ENCODE data around the gene PDS5B. TPM values are rescaled to one million over a fixed set of nuclear protein-coding genes. Genes with fewer than 3 reads are reported as not detected.

Gene PDS5B
- total and polyA plus RNA-seq, 8 donors, result 32.5 to 75.8 (median 69.5) TPM

- peaks cover 0 to 40% of the 10 kb centered on the region in 2 donors for H3K4me1 ChIP-seq
- DNase-seq, result no peak
- H3K36me3 ChIP-seq, result no peaks in the 10 kb centered on the region
- ATAC-seq, result peak; percentile 44
- no peak overlapping the region for H3K4me3 ChIP-seq
- no peak for TF ChIP-seq CTCF (IDR thresholded peaks at IDR 0.05)
- no peaks in the 10 kb centered on the region for H3K27me3 ChIP-seq
- no peak overlapping the region for H3K27ac ChIP-seq
- intact Hi-C loops (cut with DNase I), result no loop called here
- H3K9me3 ChIP-seq, result no peaks in the 10 kb centered on the region
These were observed 56.1 kb downstream of the PDS5B start for GRCh38 chr13:32642316-32642715.

- no peak overlapping the region for H3K27ac ChIP-seq
- no peak for TF ChIP-seq CTCF (IDR thresholded peaks at IDR 0.05)
- intact Hi-C loops (cut with DNase I), result no loop called here
These were observed 56.6 kb downstream of the PDS5B start for GRCh38 chr13:32642858-32643257.

GRCh38 chr13:32645854-32646253 lies 59.6 kb downstream of the PDS5B start:
- no peaks in the 10 kb centered on the region for H3K9me3 ChIP-seq
- intact Hi-C loops (cut with DNase I), result no loop called here
- H3K4me3 ChIP-seq, result no peak overlapping the region
- H3K27ac ChIP-seq, result no peak overlapping the region
- H3K27me3 ChIP-seq, result no peaks in the 10 kb centered on the region
- ATAC-seq (no peak), DNase-seq (no peak)
- no peak for TF ChIP-seq CTCF (IDR thresholded peaks at IDR 0.05)
- H3K4me1 ChIP-seq, result peaks cover 3 to 34% of the 10 kb centered on the region in 2 donors
- H3K36me3 ChIP-seq, result no peaks in the 10 kb centered on the region

More at GRCh38 chr13:32642858-32643257, 56.6 kb downstream of the PDS5B start:
- no peak for DNase-seq
- Histone ChIP-seq H3K4me3 (no peak overlapping the region), H3K4me1 (peaks cover 0 to 40% of the 10 kb centered on the region in 2 donors), H3K9me3 (no peaks in the 10 kb centered on the region), H3K36me3 (no peaks in the 10 kb centered on the region), H3K27me3 (no peaks in the 10 kb centered on the region)
- no peak for ATAC-seq

- H3K36me3 ChIP-seq, result no peaks in the 10 kb centered on the region
- no peaks in the 10 kb centered on the region for H3K27me3 ChIP-seq
- peaks cover 3 to 24% of the 10 kb centered on the region in 2 donors for H3K4me1 ChIP-seq
- no peak overlapping the region for H3K4me3 ChIP-seq
- ATAC-seq (no peak), DNase-seq (no peak)
- no peak overlapping the region for H3K27ac ChIP-seq
- intact Hi-C loops (cut with DNase I), result no loop called here
- no peak for TF ChIP-seq CTCF (IDR thresholded peaks at IDR 0.05)
- H3K9me3 ChIP-seq, result no peaks in the 10 kb centered on the region
These were observed 61.7 kb downstream of the PDS5B start for GRCh38 chr13:32647926-32648325.

GRCh38 chr13:32650705-32651311 lies 64.6 kb downstream of the PDS5B start:
- peaks cover 0 to under 1% of the 10 kb centered on the region in 2 donors for H3K9me3 ChIP-seq
- H3K36me3 ChIP-seq, result no peaks in the 10 kb centered on the region
- no peak overlapping the region for H3K27ac ChIP-seq
- TF ChIP-seq CTCF (IDR thresholded peaks at IDR 0.05), result peak; percentile 55 to 71
- intact Hi-C loops (cut with DNase I), result no loop called here
- H3K4me1 ChIP-seq, result peaks cover 3 to 18% of the 10 kb centered on the region in 2 donors
- no peaks in the 10 kb centered on the region for H3K27me3 ChIP-seq
- ATAC-seq, result peak; percentile 92
- no peak overlapping the region for H3K4me3 ChIP-seq
- peak in 2 of 4 donors; percentile 28 to 54 for DNase-seq
